NCI-H2081 treated with DMSO at 0.1 percent for 48 hours (cell line): ENCODE measurements around the gene HADHA.
"Not testable (repeated sequence)": the region's sequence is repeated elsewhere in the genome, so short reads cannot be mapped to it uniquely, and the experiment has no call there.

Experiments
- DNase-seq: peaks from one replicate; lab custom pipeline; 2025; lab: John Stamatoyannopoulos, UW

Gene HADHA

GRCh38 chr2:26244309-26245230 lies at the start of gene HADHA, which contains the start of gene HADHB:
HADHA (minus strand) TSS chr2:26244632; CDS start chr2:26244596, 36 bp downstream.
HADHB (plus strand) TSS chr2:26244939; CDS start chr2:26254255, 9,316 bp downstream.
- DNase-seq, result peak; percentile 51

GRCh38 chr2:26292646-26293045 lies 48.2 kb upstream of the HADHA start:
- no peak for DNase-seq

GRCh38 chr2:26290001-26290400 lies 45.6 kb upstream of the HADHA start:
- DNase-seq, result no peak

DNA sequence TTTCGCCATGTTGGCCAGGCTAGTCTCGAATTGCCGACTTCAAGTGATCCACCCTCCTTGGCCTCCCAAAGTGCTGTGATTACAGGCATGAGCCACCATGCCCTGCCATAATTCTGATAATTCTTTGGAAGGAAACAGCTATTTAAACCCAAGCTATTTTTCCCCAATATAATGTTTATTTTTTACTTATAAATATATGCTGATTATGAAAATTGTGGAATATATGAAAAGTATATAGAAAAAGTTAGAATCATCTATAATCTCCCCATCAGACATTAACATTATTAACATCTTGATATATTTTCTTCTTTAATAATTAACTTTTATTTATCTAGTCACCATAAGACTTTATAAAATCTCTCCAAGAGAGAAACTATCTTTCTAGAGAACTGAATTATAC lies 41.5 kb upstream of the HADHA start:
- DNase-seq, result no peak

GRCh38 chr2:26284132-26284531 lies 39.7 kb upstream of the HADHA start:
- no peak for DNase-seq

- DNase-seq, result no peak
These were observed 39.2 kb upstream of the HADHA start for GRCh38 chr2:26283606-26284005.

DNA sequence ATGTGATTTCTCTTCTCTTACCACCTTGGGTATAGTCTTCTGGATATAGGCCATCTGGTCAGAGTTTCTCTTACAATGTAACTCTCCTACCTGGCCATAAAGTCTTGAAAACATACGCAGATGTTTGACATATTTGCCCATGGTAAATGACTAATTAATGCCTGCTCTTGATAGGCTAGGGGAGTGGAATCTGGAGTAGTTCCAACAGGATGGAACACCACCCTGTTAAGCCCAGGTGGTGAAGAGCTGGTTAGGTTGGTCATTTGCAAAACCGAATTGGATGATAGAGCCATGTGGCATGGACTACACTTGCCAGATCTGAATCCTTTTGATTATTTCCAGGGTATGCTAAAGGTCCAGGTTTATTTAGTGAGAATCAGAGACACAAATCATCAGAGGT lies 36.8 kb upstream of the HADHA start:
- DNase-seq, result no peak

DNA sequence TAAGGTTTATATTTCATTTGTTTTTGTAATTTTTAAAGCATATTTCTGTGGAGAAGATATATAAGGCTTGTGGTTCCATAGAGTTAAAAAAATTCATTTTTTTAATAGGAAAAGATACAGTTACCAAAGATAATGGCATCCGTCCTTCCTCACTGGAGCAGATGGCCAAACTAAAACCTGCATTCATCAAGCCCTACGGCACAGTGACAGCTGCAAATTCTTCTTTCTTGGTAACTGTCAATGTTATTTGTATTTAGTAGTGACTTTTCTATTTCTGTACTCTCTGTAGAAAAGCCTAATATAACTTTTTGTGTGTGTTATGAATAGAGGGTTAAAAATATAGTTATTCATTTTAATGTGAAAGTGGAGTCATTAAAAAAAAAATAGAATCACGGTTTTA lies 35.5 kb upstream of the HADHA start:
- no peak for DNase-seq

- no peak for DNase-seq
These were observed 32.2 kb upstream of the HADHA start for GRCh38 chr2:26276484-26277227.

GRCh38 chr2:26274058-26274613 lies 29.7 kb upstream of the HADHA start:
- no peak for DNase-seq

DNA sequence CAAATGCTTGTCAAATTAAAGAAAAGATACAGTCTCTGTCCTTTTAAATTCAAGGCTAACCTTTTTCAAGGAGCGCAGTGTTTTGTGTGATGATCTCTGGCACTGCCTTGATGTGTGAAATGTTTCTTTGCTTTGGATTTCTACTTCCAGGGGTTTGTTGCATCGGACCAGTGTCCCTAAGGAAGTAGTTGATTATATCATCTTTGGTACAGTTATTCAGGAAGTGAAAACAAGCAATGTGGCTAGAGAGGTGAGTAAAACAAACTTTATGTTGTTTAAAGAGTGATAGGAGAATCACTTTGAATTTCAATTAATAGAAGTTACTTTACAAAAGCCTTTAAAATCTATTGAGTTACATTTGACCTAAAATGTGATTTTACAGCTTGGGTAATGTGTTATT lies 29.1 kb upstream of the HADHA start:
- DNase-seq, result no peak

- DNase-seq, result no peak
These were observed 25.9 kb upstream of the HADHA start for GRCh38 chr2:26270373-26270772.

- no peak for DNase-seq
These were observed 25.2 kb upstream of the HADHA start for GRCh38 chr2:26269571-26270158.

DNA sequence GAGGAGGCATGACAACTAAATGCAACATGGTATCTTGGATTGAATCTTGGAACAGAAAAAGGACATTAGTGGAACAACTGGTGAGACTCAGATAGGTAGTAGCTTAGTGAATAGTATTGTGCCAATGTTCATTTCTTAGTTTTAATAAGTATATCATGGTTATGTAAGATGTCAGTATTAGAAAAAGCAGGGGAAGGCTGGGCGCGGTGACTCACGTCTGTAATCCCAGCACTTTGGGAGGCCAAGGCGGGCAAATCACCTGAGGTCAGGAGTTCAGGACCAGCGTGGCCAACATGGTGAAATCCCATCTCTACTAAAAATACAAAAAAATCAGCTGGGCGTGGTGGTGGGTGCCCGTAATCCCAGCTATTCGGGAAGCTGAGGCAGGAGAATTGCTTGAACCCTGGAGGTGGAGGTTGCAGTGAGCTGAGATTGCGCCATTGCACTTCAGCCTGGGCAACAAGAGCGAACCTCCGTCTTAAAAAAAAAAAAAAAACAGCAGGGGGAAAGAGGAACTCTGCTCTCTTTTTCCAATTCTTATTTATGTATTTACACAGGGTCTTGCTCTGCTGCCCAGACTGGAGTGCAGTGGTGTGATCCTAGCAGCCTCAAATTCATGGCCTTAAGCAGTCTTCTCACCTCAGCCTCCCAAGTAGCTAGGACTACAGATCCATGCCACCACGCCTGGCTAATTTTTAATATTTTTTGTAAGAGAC lies 24.4 kb upstream of the HADHA start:
- DNase-seq, result not testable (repeated sequence)

DNA sequence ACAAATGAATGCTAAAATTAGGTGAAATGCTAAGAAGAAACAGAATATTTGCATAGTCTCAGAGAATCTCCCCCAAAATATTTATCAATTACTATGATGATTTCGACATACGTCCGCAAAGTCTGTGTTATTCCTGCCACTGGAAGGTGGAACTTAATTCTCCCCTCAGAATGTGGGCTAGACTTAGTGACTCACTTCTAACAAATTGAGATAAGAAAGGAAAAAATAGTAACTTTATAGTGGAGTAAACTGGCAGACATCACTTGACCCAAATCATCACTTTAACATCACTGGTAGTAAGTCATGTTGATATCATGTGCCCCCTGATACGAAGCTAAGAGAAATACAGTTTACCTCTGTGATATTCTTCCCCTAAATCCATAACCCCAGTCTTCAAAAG lies 23.8 kb upstream of the HADHA start:
- DNase-seq, result no peak

DNA sequence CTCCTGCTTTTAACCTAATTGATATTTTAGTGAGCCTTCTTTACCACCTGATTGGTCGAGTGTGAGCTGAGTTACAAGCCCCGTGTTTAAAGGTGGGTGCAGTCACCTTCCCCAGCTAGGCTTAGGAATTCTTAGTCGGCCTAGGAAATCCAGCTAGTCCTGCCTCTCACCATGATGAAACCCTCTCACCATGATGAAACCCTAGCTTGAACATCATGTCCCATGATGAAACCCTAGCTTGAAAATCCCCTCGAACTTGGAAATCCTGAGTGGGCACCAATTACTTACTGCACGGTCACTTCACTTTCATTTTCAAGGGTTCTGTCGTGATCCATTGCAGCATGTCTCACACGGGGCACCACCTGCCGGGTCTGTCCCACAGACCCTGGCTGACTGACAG lies 14.4 kb upstream of the HADHA start:
- DNase-seq, result not testable (repeated sequence)

- DNase-seq, result no peak
These were observed 11.4 kb upstream of the HADHA start for GRCh38 chr2:26255759-26256384.

- no peak for DNase-seq
These were observed 7.5 kb upstream of the HADHA start for GRCh38 chr2:26251893-26252292.

DNA sequence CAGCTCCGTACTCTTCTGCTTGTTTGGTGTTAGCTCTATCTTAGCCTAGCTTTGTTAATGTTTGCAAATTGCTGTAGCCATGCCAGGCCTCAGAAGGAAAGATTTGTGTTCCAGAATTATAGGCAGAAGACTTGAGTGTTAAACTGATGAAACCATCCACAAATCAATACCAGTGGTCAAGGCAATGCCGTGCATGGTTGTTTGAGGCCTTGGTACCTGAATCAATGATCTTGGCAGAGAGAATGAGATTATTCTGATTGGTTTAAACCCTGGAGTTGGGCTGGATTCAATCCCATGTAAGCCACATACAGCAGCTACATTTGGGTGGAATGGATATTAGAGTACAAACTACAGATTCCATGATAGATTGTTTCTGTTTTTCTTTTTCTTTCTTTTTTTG lies 5.2 kb upstream of the HADHA start:
- DNase-seq, result no peak

GRCh38 chr2:26246818-26247217 lies 2.4 kb upstream of the HADHA start:
- no peak for DNase-seq

DNA sequence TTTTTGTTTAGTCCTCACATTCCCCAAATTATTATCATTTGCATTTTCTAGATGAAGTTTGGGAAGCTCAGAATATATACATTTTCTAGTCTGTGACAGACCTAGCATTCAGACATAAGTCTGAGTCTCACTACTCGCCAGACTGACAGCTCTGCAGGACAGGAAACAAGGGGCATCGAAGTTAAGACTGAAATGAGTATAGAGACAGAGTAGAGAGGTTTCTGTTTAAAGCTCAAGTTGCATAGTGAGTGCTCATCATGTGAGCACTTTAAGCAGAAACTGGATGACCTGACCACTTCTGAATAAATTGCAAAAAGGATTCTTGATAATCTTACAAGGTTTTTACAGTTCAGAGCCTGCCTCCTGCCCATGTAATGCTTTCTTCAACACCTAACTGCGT lies 1.4 kb upstream of the HADHA start:
- no peak for DNase-seq
